ENCODE measurements around the gene SYCP2.

Gene SYCP2

GRCh38 chr20:59836767-59837166 is 96.7 kb downstream of the SYCP2 start:
- no peak for DNase-seq (ENCODE audit: low read depth in 2 of 2)

- DNase-seq (ENCODE audit: low read depth in 2 of 2), result no peak
These were observed 97.7 kb downstream of the SYCP2 start for GRCh38 chr20:59835448-59836395.

GRCh38 chr20:59835057-59835447 is 98.4 kb downstream of the SYCP2 start:
- no peak for DNase-seq (ENCODE audit: low read depth in 2 of 2)

GRCh38 chr20:59832406-59833363 is 100.8 kb downstream of the SYCP2 start:
- no peak for DNase-seq (ENCODE audit: low read depth in 2 of 2)

- no peak for DNase-seq (ENCODE audit: low read depth in 2 of 2)
These were observed 101.5 kb downstream of the SYCP2 start for GRCh38 chr20:59831916-59832270.

- DNase-seq (ENCODE audit: low read depth in 2 of 2), result no peak
These were observed 102.2 kb downstream of the SYCP2 start for GRCh38 chr20:59831024-59831915.

- no peak for DNase-seq (ENCODE audit: low read depth in 2 of 2)
These were observed 102.8 kb downstream of the SYCP2 start for GRCh38 chr20:59830665-59831023.

GRCh38 chr20:59829786-59830664 is 103.4 kb downstream of the SYCP2 start:
- DNase-seq (ENCODE audit: low read depth in 2 of 2), result no peak

- DNase-seq (ENCODE audit: low read depth in 2 of 2), result no peak
These were observed 104.2 kb downstream of the SYCP2 start for GRCh38 chr20:59829054-59829785.

GRCh38 chr20:59828125-59829053 is 105.0 kb downstream of the SYCP2 start:
- no peak for DNase-seq (ENCODE audit: low read depth in 2 of 2)

GRCh38 chr20:59827138-59828056 is 106.0 kb downstream of the SYCP2 start:
- DNase-seq (ENCODE audit: low read depth in 2 of 2), result no peak

GRCh38 chr20:59825944-59826759 is 107.3 kb downstream of the SYCP2 start:
- DNase-seq (ENCODE audit: low read depth in 2 of 2), result no peak

- DNase-seq (ENCODE audit: low read depth in 2 of 2), result no peak
These were observed 107.9 kb downstream of the SYCP2 start for GRCh38 chr20:59825563-59825920.

GRCh38 chr20:59824711-59825562 is 108.5 kb downstream of the SYCP2 start:
- no peak for DNase-seq (ENCODE audit: low read depth in 2 of 2)

GRCh38 chr20:59823491-59824259 is 109.8 kb downstream of the SYCP2 start:
- no peak for DNase-seq (ENCODE audit: low read depth in 2 of 2)
